ENCODE results near the gene GLI3. TPM values are rescaled to one million over a fixed set of nuclear protein-coding genes. Genes with fewer than 3 reads are reported as not detected.

The GLI3 gene
- total RNA-seq, 5 donors from 2014 or later (not counting 1 experiment from before 2014, with no cell fraction given): 0.10 to 0.79 (median 0.32) TPM; not detected in 1

DNA sequence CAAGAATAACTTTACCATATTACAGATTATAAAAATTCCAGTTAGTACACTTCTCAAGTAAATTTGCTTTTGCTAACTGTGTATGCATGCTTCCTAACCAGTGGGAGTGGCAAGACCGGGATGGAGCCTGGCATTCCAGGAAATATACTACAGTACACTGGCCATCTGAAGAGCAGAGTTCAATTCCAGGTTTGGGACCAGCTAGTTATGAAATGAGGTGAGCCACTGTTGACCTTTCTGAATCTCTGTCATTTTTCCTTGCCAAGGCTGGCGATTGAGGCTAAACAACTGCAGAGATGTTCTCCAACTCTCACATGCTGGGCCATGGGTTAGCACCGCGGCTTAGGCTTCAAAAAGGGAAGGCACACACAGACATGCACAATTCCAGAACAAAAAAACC is 258.2 kb downstream of the GLI3 start:
- H3K27ac Mint-ChIP-seq: no peak overlapping the region
- POLR2A ChIA-PET: no interaction called here
- Histone ChIP-seq H3K27ac (ENCODE audit: low read length) (no peak overlapping the region), H3K36me3 (ENCODE audit: control insufficient read depth in 2 of 2, extremely low read depth in 1 of 2, insufficient read depth in 1 of 2, low read length in 1 of 2) (no peaks in the 10 kb centered on the region), H3K27me3 (replicated peaks in 1 of 2; ENCODE audit: control insufficient read depth in 2 of 2, extremely low read depth in 1 of 2, insufficient read depth in 2 of 2, low read length in 1 of 2) (no peaks in the 10 kb centered on the region), H3K4me1 (ENCODE audit: control insufficient read depth in 1 of 2, extremely low read depth in 1 of 2, insufficient read depth in 2 of 2, low read length in 2 of 2) (no peaks in the 10 kb centered on the region), H3K4me3 (ENCODE audit: control insufficient read depth in 1 of 2, extremely low read depth in 1 of 2, low read length in 1 of 2) (no peak overlapping the region), H3K9me3 (no peaks in the 10 kb centered on the region)
- ATAC-seq (replicated peaks in 1 of 4) (no peak), DNase-seq (no peak)
- no peak overlapping the region for H3K4me3 Mint-ChIP-seq
- no peaks in the 10 kb centered on the region for H3K36me3 Mint-ChIP-seq
- CTCF ChIA-PET: interaction anchor here in 1 of 2 donors (1.1 to 1.3 kb wide), 2 partner anchors 11 to 38 kb away, joined by 3 read pairs; no protein-coding TSS in a partner anchor
- peaks cover 8 to 24% of the 10 kb centered on the region in 2 donors for H3K27me3 Mint-ChIP-seq
- H3K4me1 Mint-ChIP-seq: no peaks in the 10 kb centered on the region
- WGBS (ENCODE audit: insufficient coverage): 95% methylated on average over 3 of the region's 4 CpGs
- no peaks in the 10 kb centered on the region for H3K9me3 Mint-ChIP-seq

DNA sequence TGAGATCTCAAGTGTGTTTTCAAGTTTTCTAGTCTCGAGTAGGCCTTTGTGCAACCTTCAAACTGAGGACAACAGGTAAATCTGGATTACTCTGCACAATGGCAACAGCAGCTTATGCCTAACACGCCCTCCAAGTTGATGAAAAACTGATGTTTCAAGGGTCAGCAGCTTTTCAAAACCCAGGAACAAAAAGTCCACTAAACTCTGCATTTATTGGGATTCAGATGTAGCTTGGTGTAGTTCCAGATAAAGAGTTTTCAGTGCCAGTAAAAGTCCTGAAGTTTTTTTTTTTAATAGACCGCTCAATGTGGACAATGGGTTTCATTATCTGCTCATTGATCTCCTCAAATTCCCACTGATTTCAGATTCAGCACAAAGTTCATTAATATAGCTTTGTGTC is 259.3 kb downstream of the GLI3 start:
- Mint-ChIP-seq H3K27me3 (peaks cover 8 to 24% of the 10 kb centered on the region in 2 donors), H3K36me3 (no peaks in the 10 kb centered on the region), H3K4me1 (no peaks in the 10 kb centered on the region), H3K27ac (no peak overlapping the region), H3K4me3 (no peak overlapping the region), H3K9me3 (no peaks in the 10 kb centered on the region)
- ChIA-PET CTCF (interaction anchor here (0.7 to 1.1 kb wide), 3 partner anchors 11 to 911 kb away, joined by 3 to 4 read pairs (median 3); no protein-coding TSS in a partner anchor), POLR2A (no interaction called here)
- Histone ChIP-seq H3K27ac (ENCODE audit: low read length) (no peak overlapping the region), H3K4me3 (ENCODE audit: control insufficient read depth in 1 of 2, extremely low read depth in 1 of 2, low read length in 1 of 2) (no peak overlapping the region), H3K4me1 (ENCODE audit: control insufficient read depth in 1 of 2, extremely low read depth in 1 of 2, insufficient read depth in 2 of 2, low read length in 2 of 2) (no peaks in the 10 kb centered on the region), H3K9me3 (no peaks in the 10 kb centered on the region), H3K36me3 (ENCODE audit: control insufficient read depth in 2 of 2, extremely low read depth in 1 of 2, insufficient read depth in 1 of 2, low read length in 1 of 2) (no peaks in the 10 kb centered on the region), H3K27me3 (replicated peaks in 1 of 2; ENCODE audit: control insufficient read depth in 2 of 2, extremely low read depth in 1 of 2, insufficient read depth in 2 of 2, low read length in 1 of 2) (no peaks in the 10 kb centered on the region)
- WGBS (ENCODE audit: insufficient coverage): 54% methylated on average over 2 of the region's 3 CpGs
- ATAC-seq (replicated peaks in 1 of 4) (no peak), DNase-seq (no peak)

DNA sequence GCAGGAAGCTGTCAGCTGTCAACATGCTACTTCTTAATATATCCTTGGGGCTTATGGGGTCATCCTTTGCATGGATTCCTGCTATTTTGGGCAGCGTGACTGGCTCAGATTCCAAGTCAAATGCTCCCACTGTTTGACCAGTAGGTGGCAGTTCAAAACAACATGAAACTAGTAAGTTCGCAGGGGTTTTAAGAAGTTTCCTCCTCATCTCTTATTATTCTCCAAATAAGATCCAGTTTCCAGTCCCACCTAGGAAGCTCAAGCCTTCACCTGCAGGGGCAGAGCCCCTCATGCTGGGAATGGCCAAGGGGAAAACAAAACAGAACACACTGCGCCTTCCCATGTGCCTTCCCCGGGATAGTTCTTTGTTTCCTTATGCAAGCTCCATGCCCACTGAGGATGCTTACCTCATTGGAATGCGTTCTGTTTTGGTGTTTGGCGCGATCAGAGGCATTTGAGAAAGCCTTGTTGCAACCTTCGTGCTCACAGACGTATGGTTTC is 259.8 kb downstream of the GLI3 start:
- POLR2A ChIA-PET: no interaction called here

DNA sequence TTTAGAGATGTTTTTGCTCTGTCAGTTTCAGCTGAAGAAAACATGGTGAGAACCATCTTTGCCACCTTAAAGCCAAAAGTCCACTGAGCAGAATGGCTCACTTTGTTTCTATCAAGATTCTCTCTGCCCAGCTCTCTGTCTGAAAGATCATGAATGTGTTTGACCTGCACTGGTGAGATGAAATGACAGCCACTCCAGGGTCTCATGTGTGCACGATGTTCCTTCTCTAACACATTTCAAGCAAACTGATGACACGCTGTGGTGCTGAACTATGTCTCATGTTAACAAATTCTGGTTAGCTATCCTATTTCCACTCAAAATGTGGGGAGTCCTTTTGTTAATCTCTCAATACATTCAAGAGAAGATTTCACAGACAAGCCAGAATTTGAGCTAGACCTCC is 260.6 kb downstream of the GLI3 start:
- H3K27ac Mint-ChIP-seq: no peak overlapping the region
- no CpG with 5 or more reads among the region's 2 CpGs for WGBS (ENCODE audit: insufficient coverage)
- H3K9me3 ChIP-seq: no peaks in the 10 kb centered on the region
- POLR2A ChIA-PET: no interaction called here
- no peaks in the 10 kb centered on the region for H3K4me1 Mint-ChIP-seq
- no peak overlapping the region for H3K4me3 Mint-ChIP-seq
- no peaks in the 10 kb centered on the region for H3K27me3 ChIP-seq (replicated peaks in 1 of 2; ENCODE audit: control insufficient read depth in 2 of 2, extremely low read depth in 1 of 2, insufficient read depth in 2 of 2, low read length in 1 of 2)
- CTCF ChIA-PET: interaction anchor here in 1 of 2 donors (0.8 kb wide), 1 partner anchor 24 kb away, joined by 4 read pairs; no protein-coding TSS in a partner anchor
- DNase-seq (no peak), ATAC-seq (replicated peaks in 1 of 4) (no peak)
- no peaks in the 10 kb centered on the region for H3K9me3 Mint-ChIP-seq
- H3K36me3 Mint-ChIP-seq: no peaks in the 10 kb centered on the region
- H3K27ac ChIP-seq (ENCODE audit: low read length): no peak overlapping the region
- H3K27me3 Mint-ChIP-seq: peaks cover 8 to 24% of the 10 kb centered on the region in 2 donors
- H3K4me1 ChIP-seq (ENCODE audit: control insufficient read depth in 1 of 2, extremely low read depth in 1 of 2, insufficient read depth in 2 of 2, low read length in 2 of 2): no peaks in the 10 kb centered on the region
- H3K4me3 ChIP-seq (ENCODE audit: control insufficient read depth in 1 of 2, extremely low read depth in 1 of 2, low read length in 1 of 2): no peak overlapping the region
- no peaks in the 10 kb centered on the region for H3K36me3 ChIP-seq (ENCODE audit: control insufficient read depth in 2 of 2, extremely low read depth in 1 of 2, insufficient read depth in 1 of 2, low read length in 1 of 2)

More for the DNA sequence above, 259.8 kb downstream of the GLI3 start:
- CTCF ChIA-PET: interaction anchor here (0.7 to 1.1 kb wide), 3 partner anchors 11 to 911 kb away, joined by 3 to 4 read pairs (median 3); no protein-coding TSS in a partner anchor
- DNase-seq: peak in 1 of 35 experiments; percentile 2
- no peak overlapping the region for H3K27ac Mint-ChIP-seq
- H3K27ac ChIP-seq (ENCODE audit: low read length): no peak overlapping the region
- H3K9me3 Mint-ChIP-seq: no peaks in the 10 kb centered on the region
- no peak overlapping the region for H3K4me3 Mint-ChIP-seq
- H3K36me3 ChIP-seq (ENCODE audit: control insufficient read depth in 2 of 2, extremely low read depth in 1 of 2, insufficient read depth in 1 of 2, low read length in 1 of 2): no peaks in the 10 kb centered on the region
- no peaks in the 10 kb centered on the region for H3K27me3 ChIP-seq (replicated peaks in 1 of 2; ENCODE audit: control insufficient read depth in 2 of 2, extremely low read depth in 1 of 2, insufficient read depth in 2 of 2, low read length in 1 of 2)
- no peak for ATAC-seq (replicated peaks in 1 of 4)
- no peaks in the 10 kb centered on the region for H3K9me3 ChIP-seq
- no peak overlapping the region for H3K4me3 ChIP-seq (ENCODE audit: control insufficient read depth in 1 of 2, extremely low read depth in 1 of 2, low read length in 1 of 2)
- WGBS (ENCODE audit: insufficient coverage): 64% methylated on average over 9 of the region's 9 CpGs
- no peaks in the 10 kb centered on the region for H3K4me1 ChIP-seq (ENCODE audit: control insufficient read depth in 1 of 2, extremely low read depth in 1 of 2, insufficient read depth in 2 of 2, low read length in 2 of 2)
- H3K4me1 Mint-ChIP-seq: no peaks in the 10 kb centered on the region
- peaks cover 8 to 24% of the 10 kb centered on the region in 2 donors for H3K27me3 Mint-ChIP-seq
- no peaks in the 10 kb centered on the region for H3K36me3 Mint-ChIP-seq

DNA sequence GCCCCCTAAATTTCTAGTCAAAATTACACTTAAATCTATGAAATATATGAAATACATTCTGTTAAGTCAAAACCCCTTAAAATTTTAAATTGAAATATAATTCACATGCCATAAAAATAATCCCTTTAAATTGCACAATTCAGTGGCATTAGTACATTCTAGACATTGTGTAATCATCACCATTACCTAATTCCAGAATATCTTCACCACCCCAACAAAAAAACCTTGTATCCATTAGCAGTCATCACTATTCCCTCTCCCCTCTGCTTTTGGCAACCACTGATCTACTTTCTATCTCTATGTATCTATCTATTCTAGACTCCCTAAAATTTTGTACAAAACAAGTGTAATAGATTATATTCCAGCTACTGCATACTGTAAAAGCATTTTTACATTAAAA is 261.2 kb downstream of the GLI3 start:
- Mint-ChIP-seq H3K27me3 (peaks cover 6 to 23% of the 10 kb centered on the region in 2 donors), H3K4me3 (no peak overlapping the region), H3K9me3 (no peaks in the 10 kb centered on the region), H3K27ac (no peak overlapping the region), H3K4me1 (no peaks in the 10 kb centered on the region), H3K36me3 (no peaks in the 10 kb centered on the region)
- ChIA-PET POLR2A (no interaction called here), CTCF (no interaction called here)
- H3K27me3 ChIP-seq (replicated peaks in 1 of 2; ENCODE audit: control insufficient read depth in 2 of 2, extremely low read depth in 1 of 2, insufficient read depth in 2 of 2, low read length in 1 of 2): no peaks in the 10 kb centered on the region
- ATAC-seq (replicated peaks in 1 of 4) (no peak), DNase-seq (no peak)
- no peaks in the 10 kb centered on the region for H3K9me3 ChIP-seq
- no peak overlapping the region for H3K27ac ChIP-seq (ENCODE audit: low read length)
- no peak overlapping the region for H3K4me3 ChIP-seq (ENCODE audit: control insufficient read depth in 1 of 2, extremely low read depth in 1 of 2, low read length in 1 of 2)
- H3K4me1 ChIP-seq (ENCODE audit: control insufficient read depth in 1 of 2, extremely low read depth in 1 of 2, insufficient read depth in 2 of 2, low read length in 2 of 2): no peaks in the 10 kb centered on the region
- H3K36me3 ChIP-seq (ENCODE audit: control insufficient read depth in 2 of 2, extremely low read depth in 1 of 2, insufficient read depth in 1 of 2, low read length in 1 of 2): no peaks in the 10 kb centered on the region

DNA sequence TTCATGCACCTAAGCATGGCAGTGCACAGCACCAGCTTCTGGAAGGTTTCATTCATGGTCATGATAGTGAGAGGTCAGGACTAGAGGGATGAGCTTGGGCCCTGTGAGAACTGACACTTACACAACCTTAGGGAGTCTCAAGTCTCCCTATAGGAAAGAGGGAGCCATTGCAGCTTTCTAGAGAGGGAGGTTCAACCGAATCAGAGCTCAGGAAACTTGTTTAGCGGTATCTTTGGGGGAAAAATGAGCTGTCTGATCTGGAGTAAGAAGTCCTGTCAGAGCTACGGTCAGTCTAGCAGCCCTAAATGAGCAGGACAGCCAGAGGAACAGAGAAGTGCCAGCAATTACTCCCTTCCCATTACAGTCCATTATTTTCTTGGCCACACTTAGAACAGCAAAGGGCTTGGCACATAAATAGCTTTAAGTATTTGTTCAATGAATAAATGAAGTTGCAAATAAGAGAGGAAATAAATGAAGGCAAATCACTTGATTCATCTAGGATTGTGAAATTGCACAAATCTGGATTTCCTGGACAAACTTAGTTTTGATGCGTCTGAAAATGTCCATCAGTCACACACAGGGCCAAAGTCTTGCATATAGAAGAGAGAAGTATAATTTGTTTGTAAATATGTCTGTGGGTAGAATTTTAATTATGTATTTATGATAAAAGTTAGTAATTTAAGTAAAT is 262.0 kb downstream of the GLI3 start:
- H3K4me3 ChIP-seq (ENCODE audit: control insufficient read depth in 1 of 2, extremely low read depth in 1 of 2, low read length in 1 of 2): no peak overlapping the region
- H3K27ac ChIP-seq (ENCODE audit: low read length): no peak overlapping the region
- DNase-seq (no peak), ATAC-seq (replicated peaks in 1 of 4) (no peak)
- no peak overlapping the region for H3K4me3 Mint-ChIP-seq
- H3K9me3 Mint-ChIP-seq: no peaks in the 10 kb centered on the region
- H3K27ac Mint-ChIP-seq: no peak overlapping the region
- ChIA-PET POLR2A (no interaction called here), CTCF (no interaction called here)
- H3K9me3 ChIP-seq: no peaks in the 10 kb centered on the region
- no peaks in the 10 kb centered on the region for H3K36me3 ChIP-seq (ENCODE audit: control insufficient read depth in 2 of 2, extremely low read depth in 1 of 2, insufficient read depth in 1 of 2, low read length in 1 of 2)
- no peaks in the 10 kb centered on the region for H3K36me3 Mint-ChIP-seq
- H3K4me1 Mint-ChIP-seq: no peaks in the 10 kb centered on the region
- H3K27me3 Mint-ChIP-seq: peaks cover 4 to 14% of the 10 kb centered on the region in 2 donors
- H3K27me3 ChIP-seq (replicated peaks in 1 of 2; ENCODE audit: control insufficient read depth in 2 of 2, extremely low read depth in 1 of 2, insufficient read depth in 2 of 2, low read length in 1 of 2): no peaks in the 10 kb centered on the region
- H3K4me1 ChIP-seq (ENCODE audit: control insufficient read depth in 1 of 2, extremely low read depth in 1 of 2, insufficient read depth in 2 of 2, low read length in 2 of 2): no peaks in the 10 kb centered on the region
- 71% methylated on average over 1 of the region's 4 CpGs for WGBS (ENCODE audit: insufficient coverage)

Data from T-cell (primary cell).